ENCODE results near the gene PLEKHH1.
"Not testable (repeated sequence)": the region's sequence is repeated elsewhere in the genome, so short reads cannot be mapped to it uniquely, and the experiment has no call there.

PLEKHH1 gene

GRCh38 chr14:67602076-67602475, 69.0 kb downstream of the PLEKHH1 start:
- peak; percentile 14 for DNase-seq
- in situ Hi-C loops (cut with MboI; ENCODE audit: low pct_unique_long_range_greater_than_20kb, low sequenced_read_pairs): no loop called here

GRCh38 chr14:67602995-67603545, 70.0 kb downstream of the PLEKHH1 start:
- in situ Hi-C loops (cut with MboI; ENCODE audit: low pct_unique_long_range_greater_than_20kb, low sequenced_read_pairs): no loop called here
- peak; percentile 11 for DNase-seq

GRCh38 chr14:67607646-67608045, 74.6 kb downstream of the PLEKHH1 start:
- in situ Hi-C loops (cut with MboI; ENCODE audit: low pct_unique_long_range_greater_than_20kb, low sequenced_read_pairs): no loop called here

GRCh38 chr14:67609642-67610310, 76.7 kb downstream of the PLEKHH1 start:
- DNase-seq: no peak
- in situ Hi-C loops (cut with MboI; ENCODE audit: low pct_unique_long_range_greater_than_20kb, low sequenced_read_pairs): no loop called here

More at GRCh38 chr14:67607646-67608045, 74.6 kb downstream of the PLEKHH1 start:
- no peak for DNase-seq

GRCh38 chr14:67610491-67610890, 77.4 kb downstream of the PLEKHH1 start:
- in situ Hi-C loops (cut with MboI; ENCODE audit: low pct_unique_long_range_greater_than_20kb, low sequenced_read_pairs): no loop called here
- no peak for DNase-seq

GRCh38 chr14:67618617-67619063, 85.5 kb downstream of the PLEKHH1 start:
- DNase-seq: peak; percentile 90
- in situ Hi-C loops (cut with MboI; ENCODE audit: low pct_unique_long_range_greater_than_20kb, low sequenced_read_pairs): no loop called here

GRCh38 chr14:67619446-67620216, 86.5 kb downstream of the PLEKHH1 start, which contains the start of gene ARG2:
Gene ARG2, plus strand, starts transcription at chr14:67619920. Its CDS starts 58 bp downstream, at chr14:67619978.
- DNase-seq: peak; percentile 91
- in situ Hi-C loops (cut with MboI; ENCODE audit: low pct_unique_long_range_greater_than_20kb, low sequenced_read_pairs): no loop called here

GRCh38 chr14:67620217-67620785, 87.2 kb downstream of the PLEKHH1 start:
- DNase-seq: peak; percentile 26
- in situ Hi-C loops (cut with MboI; ENCODE audit: low pct_unique_long_range_greater_than_20kb, low sequenced_read_pairs): no loop called here

- in situ Hi-C loops (cut with MboI; ENCODE audit: low pct_unique_long_range_greater_than_20kb, low sequenced_read_pairs): no loop called here
- peak; percentile 78 for DNase-seq
Observed at GRCh38 chr14:67622675-67623074, 89.6 kb downstream of the PLEKHH1 start.

GRCh38 chr14:67623114-67623513, 90.0 kb downstream of the PLEKHH1 start:
- in situ Hi-C loops (cut with MboI; ENCODE audit: low pct_unique_long_range_greater_than_20kb, low sequenced_read_pairs): no loop called here
- DNase-seq: no peak

- in situ Hi-C loops (cut with MboI; ENCODE audit: low pct_unique_long_range_greater_than_20kb, low sequenced_read_pairs): not testable (repeated sequence)
Observed at GRCh38 chr14:67626131-67626530, 93.0 kb downstream of the PLEKHH1 start.

GRCh38 chr14:67627519-67627918, 94.4 kb downstream of the PLEKHH1 start:
- in situ Hi-C loops (cut with MboI; ENCODE audit: low pct_unique_long_range_greater_than_20kb, low sequenced_read_pairs): no loop called here
- DNase-seq: no peak

More at GRCh38 chr14:67626131-67626530, 93.0 kb downstream of the PLEKHH1 start:
- DNase-seq: not testable (repeated sequence)

- in situ Hi-C loops (cut with MboI; ENCODE audit: low pct_unique_long_range_greater_than_20kb, low sequenced_read_pairs): no loop called here
- no peak for DNase-seq
Observed at GRCh38 chr14:67630186-67630585, 97.1 kb downstream of the PLEKHH1 start.

- no peak for DNase-seq
- in situ Hi-C loops (cut with MboI; ENCODE audit: low pct_unique_long_range_greater_than_20kb, low sequenced_read_pairs): no loop called here
Observed at GRCh38 chr14:67630938-67631337, 97.8 kb downstream of the PLEKHH1 start.

- DNase-seq: no peak
- in situ Hi-C loops (cut with MboI; ENCODE audit: low pct_unique_long_range_greater_than_20kb, low sequenced_read_pairs): no loop called here
Observed at GRCh38 chr14:67633451-67634147, 100.5 kb downstream of the PLEKHH1 start.

- in situ Hi-C loops (cut with MboI; ENCODE audit: low pct_unique_long_range_greater_than_20kb, low sequenced_read_pairs): no loop called here
- DNase-seq: peak; percentile 13
Observed at GRCh38 chr14:67636361-67636919, 103.3 kb downstream of the PLEKHH1 start.

GRCh38 chr14:67638642-67639041, 105.6 kb downstream of the PLEKHH1 start:
- in situ Hi-C loops (cut with MboI; ENCODE audit: low pct_unique_long_range_greater_than_20kb, low sequenced_read_pairs): no loop called here
- DNase-seq: no peak
